ENCODE results near the gene ABCC1. TPM values are rescaled to one million over a fixed set of nuclear protein-coding genes. Genes with fewer than 3 reads are reported as not detected.

ABCC1 gene
- polyA plus RNA-seq, 3 donors = 1.4 to 23.6 (median 3.0) TPM

DNA sequence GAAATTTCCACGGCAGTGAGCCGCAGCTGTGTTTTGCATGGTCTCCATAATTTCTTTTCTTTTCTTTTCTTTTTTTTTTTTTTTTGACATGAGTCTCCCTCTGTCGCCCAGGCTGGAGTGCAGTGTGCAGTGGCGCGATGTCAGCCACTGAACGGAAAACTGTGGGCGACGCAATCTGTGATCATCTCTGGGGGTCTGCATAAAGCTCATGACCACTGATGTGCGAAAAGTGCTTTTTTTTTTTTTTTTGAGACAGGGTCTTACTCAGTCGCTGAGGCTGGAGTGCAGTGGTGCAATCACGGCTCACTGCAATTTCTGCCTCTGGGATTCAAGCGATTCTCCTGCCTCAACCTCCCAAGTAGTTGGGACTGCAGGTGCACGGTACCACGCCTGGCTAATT, 156.2 kb downstream of the ABCC1 start:
- no peak overlapping the region for H2AFZ ChIP-seq (ENCODE audit: insufficient read depth, low read depth, low read length, poor library complexity, severe bottlenecking)
- Mint-ChIP-seq H3K9me3 (peaks cover 0 to 7% (median 2%) of the 10 kb centered on the region in 7 donors), H3K4me3 (no peak overlapping the region), H3K4me1 (peaks cover 1% of the 10 kb centered on the region), H3K36me3 (peaks cover 75 to 84% of the 10 kb centered on the region in 2 donors), H3K27ac (no peak overlapping the region), H3K27me3 (ENCODE audit: low read depth in 3 of 3) (no peaks in the 10 kb centered on the region)
- TF ChIP-seq, protein P1, sequence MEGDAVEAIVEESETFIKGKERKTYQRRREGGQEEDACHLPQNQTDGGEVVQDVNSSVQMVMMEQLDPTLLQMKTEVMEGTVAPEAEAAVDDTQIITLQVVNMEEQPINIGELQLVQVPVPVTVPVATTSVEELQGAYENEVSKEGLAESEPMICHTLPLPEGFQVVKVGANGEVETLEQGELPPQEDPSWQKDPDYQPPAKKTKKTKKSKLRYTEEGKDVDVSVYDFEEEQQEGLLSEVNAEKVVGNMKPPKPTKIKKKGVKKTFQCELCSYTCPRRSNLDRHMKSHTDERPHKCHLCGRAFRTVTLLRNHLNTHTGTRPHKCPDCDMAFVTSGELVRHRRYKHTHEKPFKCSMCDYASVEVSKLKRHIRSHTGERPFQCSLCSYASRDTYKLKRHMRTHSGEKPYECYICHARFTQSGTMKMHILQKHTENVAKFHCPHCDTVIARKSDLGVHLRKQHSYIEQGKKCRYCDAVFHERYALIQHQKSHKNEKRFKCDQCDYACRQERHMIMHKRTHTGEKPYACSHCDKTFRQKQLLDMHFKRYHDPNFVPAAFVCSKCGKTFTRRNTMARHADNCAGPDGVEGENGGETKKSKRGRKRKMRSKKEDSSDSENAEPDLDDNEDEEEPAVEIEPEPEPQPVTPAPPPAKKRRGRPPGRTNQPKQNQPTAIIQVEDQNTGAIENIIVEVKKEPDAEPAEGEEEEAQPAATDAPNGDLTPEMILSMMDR (IDR thresholded peaks at IDR 0.05) = no peak
- H3K27ac ChIP-seq (ENCODE audit: low read depth in 1 of 2, low read length in 2 of 2) = no peak overlapping the region
- no peaks in the 10 kb centered on the region for H4K20me1 ChIP-seq (ENCODE audit: insufficient read depth, low read length)
- H3K4me3 ChIP-seq (replicated peaks in 1 of 3; ENCODE audit: low read depth in 2 of 3, low read length in 3 of 3) = no peak overlapping the region
- 97% methylated on average over 8 of the region's 14 CpGs for WGBS (ENCODE audit: insufficient coverage)
- H3K9ac ChIP-seq (ENCODE audit: insufficient read depth, low read length, poor library complexity, severe bottlenecking) = no peak overlapping the region
- H3K36me3 ChIP-seq (replicated peaks in 1 of 2; ENCODE audit: control insufficient read depth in 1 of 2, insufficient read depth in 2 of 2, low read length in 2 of 2) = peaks cover 63 to 92% of the 10 kb centered on the region in 2 donors
- DNase-seq = no peak
- H3K9me3 ChIP-seq (replicated peaks in 1 of 2; ENCODE audit: control insufficient read depth in 1 of 2, insufficient read depth in 1 of 2, low read length in 2 of 2) = no peaks in the 10 kb centered on the region
- H3K4me1 ChIP-seq (ENCODE audit: control insufficient read depth in 1 of 2, insufficient read depth in 2 of 2, low read length in 2 of 2) = peaks cover under 1 to 1% of the 10 kb centered on the region in 2 donors
- H3K27me3 ChIP-seq (ENCODE audit: control insufficient read depth in 2 of 2, insufficient read depth in 2 of 2, low read length in 2 of 2) = no peaks in the 10 kb centered on the region
- no peak overlapping the region for H3K4me2 ChIP-seq (replicated peaks; ENCODE audit: extremely low read depth, low read length, poor library complexity, severe bottlenecking)
- intact Hi-C loops (cut with micrococcal nuclease) = no loop called here
- no peaks in the 10 kb centered on the region for H3K79me2 ChIP-seq (ENCODE audit: insufficient read depth, low read length)

DNA sequence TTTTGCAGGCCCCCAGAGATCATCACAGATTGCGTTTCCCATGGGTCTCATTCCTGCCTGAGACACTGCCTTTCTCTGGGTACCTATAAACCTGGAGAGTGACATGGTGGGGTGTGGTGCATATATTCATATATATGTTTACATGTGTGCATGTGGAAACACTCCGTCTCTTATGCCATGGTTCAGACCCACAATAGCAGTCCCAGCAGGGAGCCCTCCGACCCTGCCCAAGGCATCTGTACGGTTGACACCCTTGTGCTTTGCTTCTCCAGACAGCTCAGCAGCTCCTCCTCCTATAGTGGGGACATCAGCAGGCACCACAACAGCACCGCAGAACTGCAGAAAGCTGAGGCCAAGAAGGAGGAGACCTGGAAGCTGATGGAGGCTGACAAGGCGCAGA, 157.1 kb downstream of the ABCC1 start:
- TF ChIP-seq, protein P1 (IDR thresholded peaks at IDR 0.05) = no peak
- Histone ChIP-seq H3K4me1 (ENCODE audit: control insufficient read depth in 1 of 2, insufficient read depth in 2 of 2, low read length in 2 of 2) (no peaks in the 10 kb centered on the region), H3K36me3 (replicated peaks in 1 of 2; ENCODE audit: control insufficient read depth in 1 of 2, insufficient read depth in 2 of 2, low read length in 2 of 2) (peaks cover 67 to 98% of the 10 kb centered on the region in 2 donors), H3K27ac (ENCODE audit: low read depth in 1 of 2, low read length in 2 of 2) (no peak overlapping the region), H3K27me3 (ENCODE audit: control insufficient read depth in 2 of 2, insufficient read depth in 2 of 2, low read length in 2 of 2) (no peaks in the 10 kb centered on the region), H3K9me3 (replicated peaks in 1 of 2; ENCODE audit: control insufficient read depth in 1 of 2, insufficient read depth in 1 of 2, low read length in 2 of 2) (no peaks in the 10 kb centered on the region), H3K4me2 (replicated peaks; ENCODE audit: extremely low read depth, low read length, poor library complexity, severe bottlenecking) (no peak overlapping the region), H3K9ac (ENCODE audit: insufficient read depth, low read length, poor library complexity, severe bottlenecking) (no peak overlapping the region), H2AFZ (ENCODE audit: insufficient read depth, low read depth, low read length, poor library complexity, severe bottlenecking) (no peak overlapping the region), H3K4me3 (replicated peaks in 1 of 3; ENCODE audit: low read depth in 2 of 3, low read length in 3 of 3) (no peak overlapping the region), H4K20me1 (ENCODE audit: insufficient read depth, low read length) (no peaks in the 10 kb centered on the region), H3K79me2 (ENCODE audit: insufficient read depth, low read length) (no peaks in the 10 kb centered on the region)
- H3K36me3 Mint-ChIP-seq = peaks cover 79 to 88% of the 10 kb centered on the region in 2 donors
- no peak for DNase-seq
- peaks cover 0 to 7% (median 2%) of the 10 kb centered on the region in 7 donors for H3K9me3 Mint-ChIP-seq
- H3K4me1 Mint-ChIP-seq = no peaks in the 10 kb centered on the region
- WGBS (ENCODE audit: insufficient coverage) = 100% methylated on average over 3 of the region's 6 CpGs
- no peaks in the 10 kb centered on the region for H3K27me3 Mint-ChIP-seq (ENCODE audit: low read depth in 3 of 3)
- no peak overlapping the region for H3K27ac Mint-ChIP-seq
- intact Hi-C loops (cut with micrococcal nuclease) = no loop called here
- no peak overlapping the region for H3K4me3 Mint-ChIP-seq
